ENCODE data around the gene CPT1A. TPM values are rescaled to one million over a fixed set of nuclear protein-coding genes. Genes with fewer than 3 reads are reported as not detected.

Gene CPT1A
- total and polyA plus RNA-seq, 7 donors = 12.0 to 87.8 (median 33.9) TPM

DNA sequence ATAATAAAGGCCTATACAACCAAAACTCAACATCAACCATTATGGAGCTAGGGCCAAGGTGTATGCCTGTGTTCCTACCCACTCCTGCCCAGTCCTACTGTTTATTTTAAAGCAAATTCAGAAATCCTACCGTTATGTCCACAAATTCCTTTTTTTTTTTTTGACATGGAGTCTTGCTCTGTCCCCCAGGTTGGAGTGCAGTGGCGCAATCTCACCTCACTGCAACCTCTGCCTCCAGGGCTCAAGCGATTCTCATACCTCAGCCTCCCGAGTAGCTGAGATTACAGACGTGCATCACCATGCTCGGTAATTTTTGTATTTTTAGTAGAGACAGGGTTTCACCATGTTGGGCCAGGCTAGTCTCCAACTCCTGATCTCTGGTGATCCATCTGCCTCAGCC lies 3.1 kb upstream of the CPT1A start:
- 86 to 92% methylated on average over 6 of the region's 6 CpGs for whole genome bisulfite sequencing, 2 donors
- intact Hi-C loops (cut with DNase I) = loop anchor here (5.0 to 10.0 kb wide), 4 partner anchors 58 to 380 kb away; partner anchors contain the start of genes IGHMBP2, MRGPRF, MRPL21 and PPP6R3

GRCh38 chr11:68844376-68844775 lies 2.7 kb upstream of the CPT1A start:
- intact Hi-C loops (cut with DNase I) = loop anchor here (5.0 to 10.0 kb wide), 4 partner anchors 58 to 380 kb away; partner anchors contain the start of genes IGHMBP2, MRGPRF, MRPL21 and PPP6R3
- Histone ChIP-seq H3K4me3 (peak overlapping the region in 3 of 4 donors; percentile 77 to 92 (median 85)), H3K27ac (peak overlapping the region in 3 of 4 donors; percentile 95 to 98 (median 95)), H3K36me3 (no peaks in the 10 kb centered on the region), H3K27me3 (no peaks in the 10 kb centered on the region), H3K4me1 (peaks cover 0 to 37% (median 35%) of the 10 kb centered on the region in 4 donors), H3K9me3 (no peaks in the 10 kb centered on the region)
- TF ChIP-seq CTCF (IDR thresholded peaks at IDR 0.05) = no peak
- no peak for TF ChIP-seq EP300 (IDR thresholded peaks at IDR 0.05)
- TF ChIP-seq POLR2A (IDR thresholded peaks at IDR 0.05) = no peak
- no peak for TF ChIP-seq POLR2AphosphoS5 (IDR thresholded peaks at IDR 0.05)
- 76 to 78% methylated on average over 3 of the region's 3 CpGs for WGBS, 2 donors
- DNase-seq = no peak

More for the DNA sequence above, 3.1 kb upstream of the CPT1A start:
- no peak for TF ChIP-seq CTCF (IDR thresholded peaks at IDR 0.05)
- no peak for TF ChIP-seq POLR2AphosphoS5 (IDR thresholded peaks at IDR 0.05)
- TF ChIP-seq POLR2A (IDR thresholded peaks at IDR 0.05) = no peak
- no peak for TF ChIP-seq EP300 (IDR thresholded peaks at IDR 0.05)
- Histone ChIP-seq H3K36me3 (no peaks in the 10 kb centered on the region), H3K4me3 (no peak overlapping the region), H3K27me3 (no peaks in the 10 kb centered on the region), H3K9me3 (no peaks in the 10 kb centered on the region), H3K27ac (peak overlapping the region in 1 of 4 donors; percentile 50), H3K4me1 (peaks cover 0 to 33% (median 31%) of the 10 kb centered on the region in 4 donors)
- DNase-seq = no peak

DNA sequence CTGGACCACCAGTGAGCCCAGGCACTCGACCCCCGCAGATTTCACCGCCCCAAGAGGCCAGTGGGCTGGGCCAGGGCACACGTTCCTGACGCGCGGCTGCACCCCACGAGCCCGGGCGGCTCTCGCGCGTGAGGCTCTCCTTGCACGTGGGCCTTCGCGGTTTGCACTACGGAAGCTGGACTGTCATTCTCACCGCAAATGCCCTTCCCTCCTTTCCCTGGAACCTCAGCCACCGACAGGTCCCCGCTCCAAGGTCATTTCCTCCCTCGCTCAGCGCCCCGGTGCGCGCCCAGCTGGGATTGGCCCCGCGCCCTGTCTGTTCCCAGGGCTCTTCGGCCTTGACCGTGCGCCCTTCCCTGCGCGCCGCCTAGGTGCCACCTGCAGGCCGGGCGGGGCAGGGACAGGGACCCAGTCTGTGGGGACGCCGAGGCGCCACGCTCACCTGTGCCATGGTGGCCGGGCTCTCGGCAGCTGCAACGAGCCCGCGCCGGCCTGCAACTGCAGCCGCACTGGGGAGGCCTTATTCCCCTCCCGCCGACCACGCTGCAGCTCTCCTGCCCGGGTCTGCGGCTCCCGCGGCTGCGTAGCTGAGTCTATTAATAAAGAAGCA lies 2.1 kb upstream of the CPT1A start:
- Histone ChIP-seq H3K27ac (peak overlapping the region; percentile 32 to 98 (median 95)), H3K4me1 (peaks cover 0 to 41% (median 37%) of the 10 kb centered on the region in 4 donors)
- 2 to 5% methylated on average over 54 of the region's 54 CpGs for WGBS, 2 donors

GRCh38 chr11:68843052-68843561 lies 1.4 kb upstream of the CPT1A start:
- no peak for TF ChIP-seq POLR2AphosphoS5 (IDR thresholded peaks at IDR 0.05)
- no peak for TF ChIP-seq EP300 (IDR thresholded peaks at IDR 0.05)
- TF ChIP-seq POLR2A (IDR thresholded peaks at IDR 0.05) = no peak
- no peak for TF ChIP-seq CTCF (IDR thresholded peaks at IDR 0.05)
- DNase-seq = no peak
- H3K36me3 ChIP-seq = no peaks in the 10 kb centered on the region
- whole genome bisulfite sequencing, 2 donors = 19 to 56% methylated on average over 23 of the region's 23 CpGs
- no peaks in the 10 kb centered on the region for H3K9me3 ChIP-seq
- H3K27ac ChIP-seq = peak overlapping the region; percentile 94 to 98 (median 95)
- H3K27me3 ChIP-seq = no peaks in the 10 kb centered on the region
- H3K4me3 ChIP-seq = peak overlapping the region; percentile 7 to 92 (median 81)
- H3K4me1 ChIP-seq = peaks cover 0 to 48% (median 44%) of the 10 kb centered on the region in 4 donors
- intact Hi-C loops (cut with DNase I) = loop anchor here (5.0 to 10.0 kb wide), 4 partner anchors 59 to 378 kb away; partner anchors contain the start of genes IGHMBP2, MRGPRF, MRPL21 and PPP6R3

More for the DNA sequence above, 2.1 kb upstream of the CPT1A start:
- Histone ChIP-seq H3K9me3 (no peaks in the 10 kb centered on the region), H3K27me3 (no peaks in the 10 kb centered on the region), H3K4me3 (peak overlapping the region; percentile 13 to 92 (median 81)), H3K36me3 (no peaks in the 10 kb centered on the region)
- DNase-seq = peak; percentile 84
- intact Hi-C loops (cut with DNase I) = loop anchor here (5.0 to 10.0 kb wide), 4 partner anchors 58 to 379 kb away; partner anchors contain the start of genes IGHMBP2, MRGPRF, MRPL21 and PPP6R3
- peak; percentile 43 to 57 (median 46) for TF ChIP-seq CTCF (IDR thresholded peaks at IDR 0.05)
- TF ChIP-seq EP300 (IDR thresholded peaks at IDR 0.05) = no peak
- TF ChIP-seq POLR2AphosphoS5 (IDR thresholded peaks at IDR 0.05) = peak in 1 of 4 donors; percentile 33
- TF ChIP-seq POLR2A (IDR thresholded peaks at IDR 0.05) = no peak

Data from sigmoid colon (tissue), 7 donors.